Frontal cortex (tissue), 4 donors: ENCODE measurements around the gene LYPLAL1. TPM values are rescaled to one million over a fixed set of nuclear protein-coding genes. Genes with fewer than 3 reads are reported as not detected.
"Not testable (repeated sequence)": the region's sequence is repeated elsewhere in the genome, so short reads cannot be mapped to it uniquely, and the experiment has no call there.

Source experiments
- DNase-seq, 2 donors: peaks; one replicate each; pipeline ENCODE4 v3.0.0; 2012; ENCODE audit warnings: low spot score in 2 of 2
- FAIRE-seq: peaks from 2 replicates; lab custom pipeline; 2012; peaks lifted over from hg19 to GRCh38; lab: Jason Lieb, UNC
- total RNA-seq: library from RNA; depleted of rRNA; stranded (reverse); fragments of >200 nt; gene quantifications from one replicate; pipeline ENCODE4 v1.2.3, GENCODE V29; 2014
- donor health status: control.
- donor health status: control.
- donor health status: control.

Gene LYPLAL1
- total RNA-seq, 1 donor from 2014 or later = 42.4 TPM

GRCh38 chr1:219160967-219161366, 12.7 kb upstream of the LYPLAL1 start:
- DNase-seq = no peak
- FAIRE-seq = no peak

GRCh38 chr1:219161371-219161770, 12.3 kb upstream of the LYPLAL1 start:
- DNase-seq (no peak), FAIRE-seq (no peak)

- FAIRE-seq (no peak), DNase-seq (no peak)
These were observed 10.2 kb upstream of the LYPLAL1 start for GRCh38 chr1:219163401-219163954.

GRCh38 chr1:219171192-219171935, 2.3 kb upstream of the LYPLAL1 start:
- DNase-seq = no peak
- FAIRE-seq = no peak

GRCh38 chr1:219172821-219173220, 857 bp upstream of the LYPLAL1 start:
- FAIRE-seq (no peak), DNase-seq (no peak)

- FAIRE-seq = no peak
- DNase-seq = no peak
These were observed 282 bp upstream of the LYPLAL1 start for GRCh38 chr1:219173434-219173757.

GRCh38 chr1:219174460-219175211, 958 bp downstream of the LYPLAL1 start:
- DNase-seq = no peak
- FAIRE-seq = no peak

- DNase-seq = no peak
- no peak for FAIRE-seq
These were observed 1.5 kb downstream of the LYPLAL1 start for GRCh38 chr1:219175212-219175564.

- DNase-seq (no peak), FAIRE-seq (no peak)
These were observed 2.5 kb downstream of the LYPLAL1 start for GRCh38 chr1:219176168-219176567.

- FAIRE-seq (no peak), DNase-seq (no peak)
These were observed 3.7 kb downstream of the LYPLAL1 start for GRCh38 chr1:219177363-219177762.

GRCh38 chr1:219177940-219178339, 4.3 kb downstream of the LYPLAL1 start:
- no peak for DNase-seq
- no peak for FAIRE-seq

GRCh38 chr1:219179293-219179692, 5.6 kb downstream of the LYPLAL1 start:
- no peak for DNase-seq
- FAIRE-seq = no peak

GRCh38 chr1:219184337-219184736, 10.7 kb downstream of the LYPLAL1 start:
- no peak for FAIRE-seq
- no peak for DNase-seq

GRCh38 chr1:219185486-219186117, 11.9 kb downstream of the LYPLAL1 start:
- FAIRE-seq (no peak), DNase-seq (no peak)

- no peak for FAIRE-seq
- DNase-seq = no peak
These were observed 14.7 kb downstream of the LYPLAL1 start for GRCh38 chr1:219188331-219188803.

- FAIRE-seq (peak; percentile 83), DNase-seq (no peak)
These were observed 15.5 kb downstream of the LYPLAL1 start for GRCh38 chr1:219189021-219189824.

- DNase-seq (no peak), FAIRE-seq (no peak)
These were observed 16.3 kb downstream of the LYPLAL1 start for GRCh38 chr1:219189952-219190351.

- no peak for FAIRE-seq
These were observed 16.9 kb downstream of the LYPLAL1 start for GRCh38 chr1:219190605-219191004.

GRCh38 chr1:219195833-219196232, 22.2 kb downstream of the LYPLAL1 start:
- FAIRE-seq, DNase-seq: not testable (repeated sequence)

More at GRCh38 chr1:219190605-219191004, 16.9 kb downstream of the LYPLAL1 start:
- no peak for DNase-seq

- no peak for FAIRE-seq
- no peak for DNase-seq
These were observed 28.0 kb downstream of the LYPLAL1 start for GRCh38 chr1:219201656-219202055.
